Measurements from ENCODE around the gene PDSS2.
A peak's percentile ranks its signal among the peaks of the same experiment; 100 is the strongest.

PDSS2 gene

GRCh38 chr6:107230024-107230423 is 229.3 kb downstream of the PDSS2 start:
- TF ChIP-seq CTCF (IDR thresholded peaks at IDR 0.05; ENCODE audit: control insufficient read depth, extremely low read depth, insufficient read depth), result no peak
- no peak overlapping the region for H3K4me3 ChIP-seq (ENCODE audit: low read depth, low read length)
- DNase-seq (ENCODE audit: low read depth), result no peak

GRCh38 chr6:107228754-107229153 is 230.6 kb downstream of the PDSS2 start:
- no peak for TF ChIP-seq CTCF (IDR thresholded peaks at IDR 0.05; ENCODE audit: control insufficient read depth, extremely low read depth, insufficient read depth)
- no peak overlapping the region for H3K4me3 ChIP-seq (ENCODE audit: low read depth, low read length)
- peak; percentile 99 for DNase-seq (ENCODE audit: low read depth)

DNA sequence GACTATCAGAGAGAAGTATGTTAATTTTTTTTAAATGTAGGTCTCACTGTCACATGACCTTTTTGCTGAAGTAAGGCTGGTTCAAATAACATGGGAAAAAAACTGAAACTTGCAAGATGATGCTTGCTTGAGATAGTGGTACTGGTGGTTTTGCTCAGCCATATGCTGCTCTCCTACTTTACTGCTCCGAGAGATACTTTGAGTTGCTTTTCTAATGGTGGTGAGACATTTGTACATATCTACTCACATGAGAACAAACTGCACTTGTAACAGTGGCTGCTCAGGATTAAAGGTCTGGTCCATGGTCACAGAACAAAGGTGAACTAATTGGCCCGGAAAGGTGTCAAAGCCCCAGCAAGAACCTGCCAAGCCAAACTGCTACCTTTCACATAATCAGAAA is 237.8 kb downstream of the PDSS2 start:
- no peak overlapping the region for H3K4me3 ChIP-seq (ENCODE audit: low read depth, low read length)
- DNase-seq (ENCODE audit: low read depth), result no peak
- no peak for TF ChIP-seq CTCF (IDR thresholded peaks at IDR 0.05; ENCODE audit: control insufficient read depth, extremely low read depth, insufficient read depth)

DNA sequence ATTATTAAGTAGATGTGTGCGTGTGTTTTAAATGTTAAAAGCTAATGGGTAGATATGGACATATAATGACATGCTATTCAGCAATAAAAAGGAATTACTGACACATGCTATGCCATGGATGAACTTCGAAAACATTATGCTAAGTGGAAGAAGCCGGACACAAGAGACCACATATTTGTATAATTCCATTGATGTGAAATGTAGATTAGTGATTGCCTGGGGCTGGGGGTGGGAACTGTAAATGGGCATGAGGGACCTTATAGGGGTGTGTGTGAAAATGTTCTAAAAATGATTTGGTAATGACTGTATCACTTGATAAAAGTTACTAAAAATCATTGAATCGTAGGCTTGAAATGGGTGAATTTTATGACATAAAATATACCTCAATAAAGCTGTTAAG is 239.5 kb downstream of the PDSS2 start:
- no peak overlapping the region for H3K4me3 ChIP-seq (ENCODE audit: low read depth, low read length)
- no peak for TF ChIP-seq CTCF (IDR thresholded peaks at IDR 0.05; ENCODE audit: control insufficient read depth, extremely low read depth, insufficient read depth)
- DNase-seq (ENCODE audit: low read depth), result no peak

GRCh38 chr6:107218142-107218541 is 241.2 kb downstream of the PDSS2 start:
- TF ChIP-seq CTCF (IDR thresholded peaks at IDR 0.05; ENCODE audit: control insufficient read depth, extremely low read depth, insufficient read depth), result no peak
- DNase-seq (ENCODE audit: low read depth), result no peak
- H3K4me3 ChIP-seq (ENCODE audit: low read depth, low read length), result no peak overlapping the region

GRCh38 chr6:107217248-107217647 is 242.1 kb downstream of the PDSS2 start:
- H3K4me3 ChIP-seq (ENCODE audit: low read depth, low read length), result no peak overlapping the region
- no peak for TF ChIP-seq CTCF (IDR thresholded peaks at IDR 0.05; ENCODE audit: control insufficient read depth, extremely low read depth, insufficient read depth)
- peak; percentile 94 for DNase-seq (ENCODE audit: low read depth)

GRCh38 chr6:107216197-107216933 is 243.0 kb downstream of the PDSS2 start:
- TF ChIP-seq CTCF (IDR thresholded peaks at IDR 0.05; ENCODE audit: control insufficient read depth, extremely low read depth, insufficient read depth), result no peak
- H3K4me3 ChIP-seq (ENCODE audit: low read depth, low read length), result no peak overlapping the region
- DNase-seq (ENCODE audit: low read depth), result peak; percentile 94
